ENCODE data around the gene SHISAL1.

SHISAL1 gene

GRCh38 chr22:44318751-44319150 lies 6.0 kb upstream of the SHISAL1 start:
- no peak overlapping the region for H3K4me3 ChIP-seq (replicated peaks; ENCODE audit: insufficient read depth, low read length)
- H3K27me3 ChIP-seq (ENCODE audit: insufficient read depth, poor library complexity, severe bottlenecking) = peaks cover 5% of the 10 kb centered on the region
- no peak overlapping the region for H3K27ac ChIP-seq (replicated peaks)
- TF ChIP-seq POLR2AphosphoS5 (IDR thresholded peaks at IDR 0.05; ENCODE audit: low read depth) (no peak), REST (IDR thresholded peaks at IDR 0.05; ENCODE audit: insufficient replicate concordance, low read depth) (no peak), GABPA (IDR thresholded peaks at IDR 0.05; ENCODE audit: low read depth) (no peak)
- no peak for DNase-seq (ENCODE audit: low read depth in 1 of 2, low spot score in 1 of 2)

- no peak overlapping the region for H3K27ac ChIP-seq (replicated peaks)
- no peak for DNase-seq (ENCODE audit: low read depth in 1 of 2, low spot score in 1 of 2)
- no peak for TF ChIP-seq REST (IDR thresholded peaks at IDR 0.05; ENCODE audit: insufficient replicate concordance, low read depth)
- no peak for TF ChIP-seq GABPA (IDR thresholded peaks at IDR 0.05; ENCODE audit: low read depth)
- TF ChIP-seq SPI1 (IDR thresholded peaks at IDR 0.05; ENCODE audit: borderline replicate concordance, low read depth) = no peak
Measured at GRCh38 chr22:44317886-44318637, 5.3 kb upstream of the SHISAL1 start.

GRCh38 chr22:44317123-44317444 lies 4.3 kb upstream of the SHISAL1 start:
- peaks cover 5% of the 10 kb centered on the region for H3K27me3 ChIP-seq (ENCODE audit: insufficient read depth, poor library complexity, severe bottlenecking)
- no peak for TF ChIP-seq SPI1 (IDR thresholded peaks at IDR 0.05; ENCODE audit: borderline replicate concordance, low read depth)
- TF ChIP-seq REST (IDR thresholded peaks at IDR 0.05; ENCODE audit: insufficient replicate concordance, low read depth) = no peak
- no peak for TF ChIP-seq GABPA (IDR thresholded peaks at IDR 0.05; ENCODE audit: low read depth)
- no peak for TF ChIP-seq CTCF (IDR thresholded peaks at IDR 0.05; ENCODE audit: insufficient read depth, low read length)
- TF ChIP-seq POLR2AphosphoS5 (IDR thresholded peaks at IDR 0.05; ENCODE audit: low read depth) = no peak
- no peak overlapping the region for H3K27ac ChIP-seq (replicated peaks)
- no peak for DNase-seq (ENCODE audit: low read depth in 1 of 2, low spot score in 1 of 2)
- no peak overlapping the region for H3K4me3 ChIP-seq (replicated peaks; ENCODE audit: insufficient read depth, low read length)

More at GRCh38 chr22:44317886-44318637, 5.3 kb upstream of the SHISAL1 start:
- Histone ChIP-seq H3K27me3 (ENCODE audit: insufficient read depth, poor library complexity, severe bottlenecking) (peaks cover 5% of the 10 kb centered on the region), H3K4me3 (replicated peaks; ENCODE audit: insufficient read depth, low read length) (no peak overlapping the region)

- Histone ChIP-seq H3K27me3 (ENCODE audit: insufficient read depth, poor library complexity, severe bottlenecking) (peaks cover 7% of the 10 kb centered on the region), H3K4me3 (replicated peaks; ENCODE audit: insufficient read depth, low read length) (no peak overlapping the region), H3K27ac (replicated peaks) (no peak overlapping the region)
- TF ChIP-seq GABPA (IDR thresholded peaks at IDR 0.05; ENCODE audit: low read depth) (no peak), CTCF (IDR thresholded peaks at IDR 0.05; ENCODE audit: insufficient read depth, low read length) (no peak), SPI1 (IDR thresholded peaks at IDR 0.05; ENCODE audit: borderline replicate concordance, low read depth) (no peak), POLR2AphosphoS5 (IDR thresholded peaks at IDR 0.05; ENCODE audit: low read depth) (no peak), REST (IDR thresholded peaks at IDR 0.05; ENCODE audit: insufficient replicate concordance, low read depth) (no peak)
- no peak for DNase-seq (ENCODE audit: low read depth in 1 of 2, low spot score in 1 of 2)
Measured at GRCh38 chr22:44316393-44317122, 3.8 kb upstream of the SHISAL1 start.

Data from HL-60 (cell line).